H1 (cell line): Measurements from ENCODE around the gene CACNB1. TPM values are rescaled to one million over a fixed set of nuclear protein-coding genes. Genes with fewer than 3 reads are reported as not detected.
A peak's percentile ranks its signal among the peaks of the same experiment; 100 is the strongest.

ENCODE experiments used
- CTCF ChIA-PET: fragments of 300-600 bp; sonication (Branson Sonifier 250); formaldehyde crosslinking; loops from one replicate; lab custom pipeline; 2021; ENCODE audit not compliant: partially characterized antibody; lab: Charles Lee
- POLR2A ChIA-PET: fragments of 300-600 bp; sonication (Branson Sonifier 250); formaldehyde crosslinking; loops from one replicate; lab custom pipeline; 2021; ENCODE audit warnings: inconsistent platforms; ENCODE audit not compliant: partially characterized antibody; lab: Charles Lee
- DNase-seq, 2 experiments: peaks; one replicate each; pipeline versions ENCODE4 v3.0.0 to v3.0.0-alpha.2; 2010 to 2022; ENCODE audit warnings: low spot score in 2 of 2, low read depth in 1 of 2, mixed read lengths in 1 of 2
- FAIRE-seq: peaks from 2 replicates; lab custom pipeline; 2011; peaks lifted over from hg19 to GRCh38; lab: Jason Lieb, UNC
- H2AFZ ChIP-seq: 2 replicates; pipeline ENCODE4 v1.8.1; 2012; ENCODE audit warnings: low read length, inconsistent platforms
- H2AK5ac ChIP-seq: 2 replicates; pipeline ENCODE4 v1.6.1; 2013; ENCODE audit warnings: low read depth, low read length
- H2BK120ac ChIP-seq: replicated peaks from 2 replicates; pipeline ENCODE3; 2013; ENCODE audit warnings: low read depth, low read length, inconsistent platforms
- H2BK12ac ChIP-seq: 2 replicates; pipeline ENCODE4 v1.6.1; 2013; ENCODE audit warnings: low read depth, low read length
- H2BK15ac ChIP-seq: 2 replicates; pipeline ENCODE4 v1.6.1; 2013; ENCODE audit warnings: low read length
- H2BK20ac ChIP-seq: 2 replicates; pipeline ENCODE4 v1.6.1; 2013; ENCODE audit warnings: low read length
- H2BK5ac ChIP-seq: 2 replicates; pipeline ENCODE4 v1.6.1; 2013; ENCODE audit warnings: low read depth, low read length
- H3K14ac ChIP-seq: 2 replicates; pipeline ENCODE4 v1.6.1; 2013; ENCODE audit warnings: inconsistent platforms; ENCODE audit not compliant: insufficient read length
- H3K18ac ChIP-seq: 2 replicates; pipeline ENCODE4 v1.6.1; 2013; ENCODE audit warnings: low read length; ENCODE audit errors: extremely low read depth
- H3K23ac ChIP-seq: 2 replicates; pipeline ENCODE4 v1.6.1; 2013; ENCODE audit warnings: inconsistent platforms; ENCODE audit not compliant: insufficient read length
- H3K23me2 ChIP-seq: 2 replicates; pipeline ENCODE4 v1.6.1; 2013; ENCODE audit warnings: low read depth, low read length
- H3K27ac ChIP-seq: 2 replicates; pipeline ENCODE4 v1.6.1; 2011; ENCODE audit warnings: low read depth, low read length, inconsistent platforms
- H3K27me3 ChIP-seq, 4 experiments: replicated peaks in 1 of 4; 1 replicate in 1 of 4; 2 replicates in 3 of 4; pipeline versions ENCODE4 v1.6.1 to v1.8.1; 2011 to 2013; ENCODE audit warnings: low read length in 3 of 4, mild to moderate bottlenecking in 3 of 4, inconsistent platforms in 2 of 4, mixed read lengths in 2 of 4, moderate library complexity in 1 of 4; ENCODE audit not compliant: control insufficient read depth in 3 of 4, insufficient read depth in 3 of 4; ENCODE audit errors: extremely low read depth in 1 of 4
- H3K36me3 ChIP-seq, 4 experiments: 2 replicates each; pipeline versions ENCODE4 v1.6.1 to v1.8.1; 2011 to 2013; ENCODE audit warnings: mild to moderate bottlenecking in 4 of 4, low read length in 3 of 4, moderate library complexity in 2 of 4, control low read depth in 1 of 4, inconsistent platforms in 1 of 4; ENCODE audit not compliant: insufficient read depth in 4 of 4, control insufficient read depth in 2 of 4
- H3K4ac ChIP-seq: replicated peaks from 2 replicates; pipeline ENCODE3; 2013; ENCODE audit warnings: low read length, low read depth, mixed read lengths, inconsistent platforms; ENCODE audit not compliant: insufficient read length
- H3K4me1 ChIP-seq, 4 experiments: replicated peaks in 1 of 4; 1 replicate in 1 of 4; 2 replicates in 3 of 4; pipeline versions ENCODE4 v1.6.1 to v1.8.1; 2011 to 2013; ENCODE audit warnings: low read length in 3 of 4, inconsistent platforms in 2 of 4, mixed read lengths in 1 of 4; ENCODE audit not compliant: insufficient read depth in 4 of 4, control insufficient read depth in 3 of 4
- H3K4me2 ChIP-seq, 2 experiments: 2 replicates each; pipeline versions ENCODE4 v1.6.1 to v1.8.1; 2011 to 2013; ENCODE audit warnings: low read depth in 2 of 2, low read length in 2 of 2, control low read depth in 1 of 2, inconsistent platforms in 1 of 2, mild to moderate bottlenecking in 1 of 2; ENCODE audit not compliant: insufficient read depth in 1 of 2
- H3K4me3 ChIP-seq, 4 experiments: fragments of 200-600, 300-600 bp in 1 of 4; sonication (generic), shearing (Covaris generic), sonication (Bioruptor Twin) in 1 of 4; 2 replicates each; pipeline versions ENCODE4 v1.5.1 to v1.8.1; 2011 to 2016; ENCODE audit warnings: low read length in 4 of 4, low read depth in 3 of 4, control low read depth in 2 of 4, inconsistent platforms in 2 of 4, mild to moderate bottlenecking in 2 of 4, mixed read lengths in 1 of 4, moderate library complexity in 1 of 4; ENCODE audit not compliant: insufficient read depth in 2 of 4; ENCODE audit errors: extremely low read depth in 1 of 4
- H3K56ac ChIP-seq: replicated peaks from 2 replicates; pipeline ENCODE3; 2013; ENCODE audit warnings: low read depth, mild to moderate bottlenecking, mixed read lengths, low read length, inconsistent platforms; ENCODE audit not compliant: insufficient read length
- H3K79me1 ChIP-seq: 2 replicates; pipeline ENCODE4 v1.6.1; 2013; ENCODE audit warnings: low read depth, low read length, control low read depth
- H3K79me2 ChIP-seq, 2 experiments: 2 replicates each; pipeline versions ENCODE4 v1.6.1 to v1.8.1; 2012 to 2013; ENCODE audit warnings: low read length in 2 of 2, mild to moderate bottlenecking in 2 of 2, inconsistent platforms in 1 of 2; ENCODE audit not compliant: insufficient read depth in 2 of 2, control insufficient read depth in 1 of 2
- H3K9ac ChIP-seq, 4 experiments: replicated peaks in 1 of 4; 1 replicate in 1 of 4; 2 replicates in 3 of 4; pipeline versions ENCODE4 v1.6.1 to v1.8.1; 2011 to 2013; ENCODE audit warnings: low read depth in 3 of 4, low read length in 3 of 4, control low read depth in 2 of 4, mild to moderate bottlenecking in 2 of 4, moderate library complexity in 2 of 4, inconsistent platforms in 1 of 4; ENCODE audit errors: extremely low read depth in 1 of 4
- H3K9me3 ChIP-seq, 2 experiments: 2 replicates each; pipeline versions ENCODE4 v1.6.1 to v1.8.1; 2012 to 2013; ENCODE audit warnings: mild to moderate bottlenecking in 2 of 2, moderate library complexity in 2 of 2, control low read depth in 1 of 2, inconsistent platforms in 1 of 2, low read depth in 1 of 2, low read length in 1 of 2, mixed read lengths in 1 of 2; ENCODE audit not compliant: insufficient read depth in 2 of 2
- H4K20me1 ChIP-seq, 2 experiments: replicated peaks in 1 of 2; 2 replicates each; pipeline versions ENCODE3 to v1.8.1; 2011 to 2013; ENCODE audit warnings: inconsistent platforms in 2 of 2, low read length in 2 of 2, mild to moderate bottlenecking in 1 of 2; ENCODE audit not compliant: insufficient read depth in 2 of 2, control insufficient read depth in 1 of 2
- H4K5ac ChIP-seq: 2 replicates; pipeline ENCODE4 v1.6.1; 2013; ENCODE audit warnings: low read length, low read depth, mixed read lengths, inconsistent platforms; ENCODE audit not compliant: insufficient read length
- H4K8ac ChIP-seq: 2 replicates; pipeline ENCODE4 v1.8.0; 2013; ENCODE audit warnings: mild to moderate bottlenecking, moderate library complexity, low read length, inconsistent platforms; ENCODE audit not compliant: insufficient read depth; ENCODE audit errors: extremely low read depth
- H4K91ac ChIP-seq: replicated peaks from 2 replicates; pipeline ENCODE3; 2013; ENCODE audit warnings: low read length, mixed read lengths, inconsistent platforms; ENCODE audit not compliant: insufficient read length
- CREB1 ChIP-seq: IDR thresholded peaks from 2 replicates; pipeline ENCODE4 v1.6.1; 2012; ENCODE audit warnings: inconsistent platforms
- NANOG ChIP-seq: IDR thresholded peaks from 2 replicates; pipeline ENCODE4 v1.6.1; 2011; ENCODE audit warnings: low read length, low read depth, mild to moderate bottlenecking, inconsistent platforms; ENCODE audit not compliant: insufficient read depth, poor library complexity, severe bottlenecking
- TAF1 ChIP-seq: IDR thresholded peaks from 2 replicates; pipeline ENCODE4 v1.6.1; 2011; ENCODE audit warnings: mild to moderate bottlenecking, low read depth, low read length
- USF2 ChIP-seq: IDR thresholded peaks from 2 replicates; pipeline ENCODE4 v1.6.1; 2011; ENCODE audit warnings: low read length, improper control_type of control experiment
- WGBS, 2 experiments: shearing (Covaris generic) in 1 of 2; methylation state at CpG; one replicate each; pipeline versions ENCODE4 v1.1.6 to v1.1.7; 2013 to 2015; ENCODE audit warnings: low lambda C conversion rate in 2 of 2, mixed read lengths in 2 of 2, inconsistent platforms in 1 of 2, low coverage in 1 of 2, missing lambda C conversion rate in 1 of 2; ENCODE audit not compliant: insufficient replicate concordance in 2 of 2, insufficient coverage in 1 of 2, insufficient read length in 1 of 2; ENCODE audit errors: extremely low coverage in 1 of 2, missing lambda C conversion rate in 1 of 2; 5-methylcytosine and 5-hydroxymethylcytosine counted together
- polyA plus RNA-seq, 7 experiments: library from polyadenylated mRNA; depleted of rRNA in 3 of 7; stranded (reverse) in 5 of 7; unstranded in 2 of 7; fragments of >200 nt in 5 of 7; fragments of 200-250 nt in 2 of 7; gene quantifications; 1 replicate in 5 of 7; 2 replicates in 1 of 7; 4 replicates in 1 of 7; pipeline versions ENCODE4 v1.2.1 to v1.2.3, GENCODE V29; 2011 to 2013; ENCODE audit warnings: missing spikeins in 2 of 7, mixed read lengths in 2 of 7
- total RNA-seq: library from RNA; stranded (reverse); fragmentation: NEBNext Ultra II Directional; extraction: Animal tissue kit (Norgen Biotek cat#: 25700); gene quantifications from 2 replicates; pipeline ENCODE4 v1.2.1, GENCODE V29; 2021
- TF ChIP-seq, protein P1 (sequence below), 3 experiments: IDR thresholded peaks; 1 replicate in 2 of 3; 2 replicates in 1 of 3; pipeline versions ENCODE4 v1.5.1 to v1.6.1; 2011; ENCODE audit warnings: low read length in 3 of 3, mild to moderate bottlenecking in 3 of 3, inconsistent platforms in 2 of 3, low read depth in 1 of 3, moderate library complexity in 1 of 3; ENCODE audit not compliant: insufficient read depth in 1 of 3; ENCODE audit errors: control extremely low read depth in 1 of 3

The CACNB1 gene
- total and polyA plus RNA-seq, 2 of the 8 experiments (the other 6 are each of a cell fraction or from before 2014, with no cell fraction given), result 7.2 to 17.8 TPM

DNA sequence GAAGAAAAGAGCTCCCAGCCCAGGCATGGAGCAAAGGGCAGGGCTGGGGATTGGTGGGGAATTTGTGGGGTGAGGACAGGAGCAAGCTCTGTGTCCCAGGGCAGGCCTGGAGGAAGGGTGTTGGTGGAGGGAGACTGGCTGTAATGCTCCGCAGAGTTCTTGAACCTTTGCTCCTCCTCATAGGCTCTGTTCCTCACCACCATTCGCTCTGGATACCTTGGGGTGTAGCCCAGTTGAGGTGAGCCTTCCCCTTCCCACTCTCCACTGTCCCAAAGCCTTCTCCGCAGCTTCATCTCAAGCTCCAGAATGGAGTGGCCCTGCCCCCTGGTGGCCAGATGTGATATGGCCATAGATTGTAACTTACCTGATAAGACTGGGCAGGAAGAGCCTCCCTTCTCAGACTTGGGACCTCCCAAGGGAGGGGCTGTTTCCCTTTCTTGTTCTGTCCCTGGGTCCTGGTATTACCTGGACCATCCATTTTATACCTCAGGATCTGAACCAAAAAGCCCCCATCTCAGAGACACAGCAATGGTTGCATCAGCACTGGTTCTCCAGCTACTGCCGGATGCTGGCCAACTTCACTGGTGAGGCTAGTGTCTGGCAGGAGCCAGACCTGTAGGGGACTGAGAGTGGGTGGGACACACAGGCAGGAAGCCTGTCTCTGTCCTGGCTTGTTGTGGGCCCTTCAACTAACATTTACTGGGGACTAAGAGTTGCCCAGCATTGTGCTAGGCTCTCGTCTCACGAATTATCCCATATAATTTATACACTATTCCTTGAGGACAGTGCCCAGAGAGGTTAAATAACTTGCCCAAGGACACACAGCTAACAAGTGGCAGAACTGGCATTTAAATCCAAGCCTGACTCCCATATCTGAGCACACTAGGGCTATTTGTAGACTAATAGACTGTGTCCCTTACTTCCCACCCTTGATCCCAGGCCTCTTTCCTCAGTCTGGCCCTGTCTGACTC is 47.4 kb upstream of the CACNB1 start:
- H3K27me3 ChIP-seq, result no peaks in the 10 kb centered on the region
- peaks cover under 1% of the 10 kb centered on the region; the same call in 1 of the 2 replicates for H3K23me2 ChIP-seq
- 0 out of 4 replicates have a peak overlapping the region, but pooled peaks of 1 of the 2 experiments have one; percentile 9 for H3K4me2 ChIP-seq
- no peak overlapping the region for H3K56ac ChIP-seq
- H3K4me1 ChIP-seq, result peaks cover 0 to 9% (median 5%) of the 10 kb centered on the region in 4 experiments; a peak in 6 of 7 replicates
- FAIRE-seq (peak; percentile 97), DNase-seq (peak; percentile 93 to 99)
- ChIA-PET CTCF (interaction anchor here (0.6 to 22.6 kb wide), 43 partner anchors 5 to 841 kb away, joined by 3 to 982 read pairs (median 4); partner anchors contain the start of genes ARL5C, PLXDC1, RPL19 and RPL23), POLR2A (interaction anchor here (0.7 to 9.0 kb wide), 12 partner anchors 8 to 216 kb away, joined by 3 to 113 read pairs (median 4); partner anchors contain the start of genes CDK12 and RPL19)
- H2BK15ac ChIP-seq, result peak overlapping the region; percentile 50; the same call in 1 of the 2 replicates
- H3K14ac ChIP-seq, result no peak overlapping the region
- H4K91ac ChIP-seq, result no peak overlapping the region
- no peak overlapping the region; the same call in 1 of the 2 replicates for H4K8ac ChIP-seq
- H2AK5ac ChIP-seq, result no peak overlapping the region
- H3K4me3 ChIP-seq, result no peak overlapping the region
- no peaks in the 10 kb centered on the region for H3K9me3 ChIP-seq
- H3K4ac ChIP-seq, result no peak overlapping the region
- 0 out of 2 replicates have a peak overlapping the region, but pooled peaks have one; percentile 20 for H2BK12ac ChIP-seq
- H3K79me2 ChIP-seq, result no peaks in the 10 kb centered on the region
- no peak overlapping the region for H4K5ac ChIP-seq
- no peak overlapping the region for H2BK120ac ChIP-seq
- no peak overlapping the region for H2BK5ac ChIP-seq
- H3K23ac ChIP-seq, result no peak overlapping the region
- peak overlapping the region; percentile 64; the same call in 1 of the 2 replicates for H3K18ac ChIP-seq
- H3K79me1 ChIP-seq, result no peaks in the 10 kb centered on the region
- no peak overlapping the region for H3K27ac ChIP-seq
- H3K36me3 ChIP-seq, result no peaks in the 10 kb centered on the region
- H3K9ac ChIP-seq, result no peak overlapping the region
- H4K20me1 ChIP-seq, result no peaks in the 10 kb centered on the region
- H2BK20ac ChIP-seq, result no peak overlapping the region
- 0 out of 2 replicates have a peak overlapping the region, but pooled peaks have one; percentile 60 for H2AFZ ChIP-seq
- 48% methylated on average over 6 of the region's 6 CpGs; no CpG with 5 or more reads in 1 of the 2 experiments for WGBS, 2 experiments
- TF ChIP-seq TAF1, result 0 out of 2 replicates have a peak, but pooled peaks have one; percentile 25
- no peak for TF ChIP-seq NANOG
- no peak for TF ChIP-seq USF2
- 0 out of 2 replicates have a peak, but pooled peaks have one; percentile 18 for TF ChIP-seq CREB1
- TF ChIP-seq, protein P1, sequence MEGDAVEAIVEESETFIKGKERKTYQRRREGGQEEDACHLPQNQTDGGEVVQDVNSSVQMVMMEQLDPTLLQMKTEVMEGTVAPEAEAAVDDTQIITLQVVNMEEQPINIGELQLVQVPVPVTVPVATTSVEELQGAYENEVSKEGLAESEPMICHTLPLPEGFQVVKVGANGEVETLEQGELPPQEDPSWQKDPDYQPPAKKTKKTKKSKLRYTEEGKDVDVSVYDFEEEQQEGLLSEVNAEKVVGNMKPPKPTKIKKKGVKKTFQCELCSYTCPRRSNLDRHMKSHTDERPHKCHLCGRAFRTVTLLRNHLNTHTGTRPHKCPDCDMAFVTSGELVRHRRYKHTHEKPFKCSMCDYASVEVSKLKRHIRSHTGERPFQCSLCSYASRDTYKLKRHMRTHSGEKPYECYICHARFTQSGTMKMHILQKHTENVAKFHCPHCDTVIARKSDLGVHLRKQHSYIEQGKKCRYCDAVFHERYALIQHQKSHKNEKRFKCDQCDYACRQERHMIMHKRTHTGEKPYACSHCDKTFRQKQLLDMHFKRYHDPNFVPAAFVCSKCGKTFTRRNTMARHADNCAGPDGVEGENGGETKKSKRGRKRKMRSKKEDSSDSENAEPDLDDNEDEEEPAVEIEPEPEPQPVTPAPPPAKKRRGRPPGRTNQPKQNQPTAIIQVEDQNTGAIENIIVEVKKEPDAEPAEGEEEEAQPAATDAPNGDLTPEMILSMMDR (IDR thresholded peaks at IDR 0.05; ENCODE audit: control extremely low read depth in 1 of 3, insufficient read depth in 1 of 3, low read depth in 1 of 3, low read length in 3 of 3), result peak; percentile 83 to 99 (median 93)
